ENCODE data around the gene DTNBP1. TPM values are rescaled to one million over a fixed set of nuclear protein-coding genes. Genes with fewer than 3 reads are reported as not detected.

Gene DTNBP1
- total RNA-seq, 2 experiments from 2014 or later, result 9.8 to 28.0 TPM

- Histone ChIP-seq H3K9me3 (ENCODE audit: low read length) (no peaks in the 10 kb centered on the region), H2AFZ (ENCODE audit: low read length) (no peak overlapping the region), H4K20me1 (ENCODE audit: insufficient read depth, low read length) (no peaks in the 10 kb centered on the region), H3K4me3 (ENCODE audit: low read depth, low read length, poor library complexity, severe bottlenecking) (no peak overlapping the region), H3K79me2 (ENCODE audit: insufficient read depth, low read depth, low read length) (peaks cover 67% of the 10 kb centered on the region), H3K27ac (ENCODE audit: low read depth, low read length, poor library complexity, severe bottlenecking) (no peak overlapping the region), H3K36me3 (ENCODE audit: insufficient read depth, low read length) (no peaks in the 10 kb centered on the region; the same call in 1 of the 2 replicates), H3K4me2 (ENCODE audit: low read length) (peak overlapping the region; percentile 67), H3K9me2 (ENCODE audit: insufficient read depth, low read length) (no peaks in the 10 kb centered on the region), H3K4me1 (ENCODE audit: insufficient read depth, low read length, poor library complexity, severe bottlenecking) (peaks cover 63% of the 10 kb centered on the region)
- no TSS peak for BruUV-seq (replicated peaks)
- CTCF ChIA-PET (ENCODE audit: unreplicated experiment), result interaction anchor here (0.5 kb wide), 1 partner anchor 324 kb away, joined by 5 read pairs; no protein-coding TSS in a partner anchor
- intact Hi-C loops (cut with micrococcal nuclease; ENCODE audit: unreplicated experiment), result loop anchor here (5.0 kb wide), 1 partner anchor 410 kb away; the partner anchor contains the start of gene JARID2
- DNase-seq (ENCODE audit: low spot score), result no peak
- POLR2A ChIA-PET, result no interaction called here
- TF ChIP-seq CTCF (conservative IDR thresholded peaks at IDR 0.05; ENCODE audit: low read length) (no peak), EZH2phosphoT487 (IDR thresholded peaks at IDR 0.05; ENCODE audit: borderline replicate concordance, low read depth, low read length) (no peak)
Measured at GRCh38 chr6:15657290-15657689, 5.5 kb downstream of the DTNBP1 start.

GRCh38 chr6:15656145-15656544 lies 6.7 kb downstream of the DTNBP1 start:
- H3K9me2 ChIP-seq (ENCODE audit: insufficient read depth, low read length), result no peaks in the 10 kb centered on the region
- H3K36me3 ChIP-seq (ENCODE audit: insufficient read depth, low read length), result no peaks in the 10 kb centered on the region; the same call in 1 of the 2 replicates
- H3K4me1 ChIP-seq (ENCODE audit: insufficient read depth, low read length, poor library complexity, severe bottlenecking), result peaks cover 57% of the 10 kb centered on the region
- H3K79me2 ChIP-seq (ENCODE audit: insufficient read depth, low read depth, low read length), result peaks cover 68% of the 10 kb centered on the region
- no peaks in the 10 kb centered on the region for H4K20me1 ChIP-seq (ENCODE audit: insufficient read depth, low read length)
- no peak overlapping the region for H2AFZ ChIP-seq (ENCODE audit: low read length)
- ChIA-PET CTCF (ENCODE audit: unreplicated experiment) (no interaction called here), POLR2A (interaction anchor here (1.0 kb wide), 2 partner anchors 15 to 17 kb away, joined by 4 to 6 read pairs; no protein-coding TSS in a partner anchor)
- H3K4me3 ChIP-seq (ENCODE audit: low read depth, low read length, poor library complexity, severe bottlenecking), result no peak overlapping the region
- no peak overlapping the region for H3K27ac ChIP-seq (ENCODE audit: low read depth, low read length, poor library complexity, severe bottlenecking)
- H3K4me2 ChIP-seq (ENCODE audit: low read length), result no peak overlapping the region
- TF ChIP-seq CTCF (conservative IDR thresholded peaks at IDR 0.05; ENCODE audit: low read length) (no peak), EZH2phosphoT487 (IDR thresholded peaks at IDR 0.05; ENCODE audit: borderline replicate concordance, low read depth, low read length) (no peak)
- no TSS peak for BruUV-seq (replicated peaks)
- no peak for DNase-seq (ENCODE audit: low spot score)
- intact Hi-C loops (cut with micrococcal nuclease; ENCODE audit: unreplicated experiment), result loop anchor here (5.0 kb wide), 1 partner anchor 409 kb away; the partner anchor contains the start of gene JARID2
- H3K9me3 ChIP-seq (ENCODE audit: low read length), result no peaks in the 10 kb centered on the region

- DNase-seq (ENCODE audit: low spot score), result no peak
- Histone ChIP-seq H3K9me2 (ENCODE audit: insufficient read depth, low read length) (no peaks in the 10 kb centered on the region), H2AFZ (ENCODE audit: low read length) (no peak overlapping the region), H3K79me2 (ENCODE audit: insufficient read depth, low read depth, low read length) (peaks cover 57% of the 10 kb centered on the region), H3K27ac (ENCODE audit: low read depth, low read length, poor library complexity, severe bottlenecking) (no peak overlapping the region), H3K9me3 (ENCODE audit: low read length) (no peaks in the 10 kb centered on the region), H3K4me1 (ENCODE audit: insufficient read depth, low read length, poor library complexity, severe bottlenecking) (peaks cover 41% of the 10 kb centered on the region), H3K4me2 (ENCODE audit: low read length) (no peak overlapping the region), H3K36me3 (ENCODE audit: insufficient read depth, low read length) (peaks cover 6% of the 10 kb centered on the region; the same call in 1 of the 2 replicates), H4K20me1 (ENCODE audit: insufficient read depth, low read length) (no peaks in the 10 kb centered on the region), H3K4me3 (ENCODE audit: low read depth, low read length, poor library complexity, severe bottlenecking) (no peak overlapping the region)
- no TSS peak for BruUV-seq (replicated peaks)
- ChIA-PET POLR2A (interaction anchor here (0.5 kb wide), 1 partner anchor 1543 kb away, joined by 5 read pairs; no protein-coding TSS in a partner anchor), CTCF (ENCODE audit: unreplicated experiment) (no interaction called here)
- TF ChIP-seq CTCF (conservative IDR thresholded peaks at IDR 0.05; ENCODE audit: low read length) (no peak), EZH2phosphoT487 (IDR thresholded peaks at IDR 0.05; ENCODE audit: borderline replicate concordance, low read depth, low read length) (no peak)
- intact Hi-C loops (cut with micrococcal nuclease; ENCODE audit: unreplicated experiment), result no loop called here
Measured at GRCh38 chr6:15654250-15654649, 8.6 kb downstream of the DTNBP1 start.

Measured in OCI-LY7 (cell line).